K562 (cell line): Measurements from ENCODE around the gene HIVEP3. TPM values are rescaled to one million over a fixed set of nuclear protein-coding genes. Genes with fewer than 3 reads are reported as not detected.

Source experiments
- ATAC-seq: fragments of 200-7000 bp; cut with Tn5 transposase; 3 replicates; pipeline ENCODE4 v1.9.1; 2020; ENCODE audit warnings: moderate library complexity
- BruUV-seq: library from RNA; stranded (reverse); fragments of 400-500 nt; replicated peaks from 2 replicates; lab custom pipeline; 2021; lab: Mats Ljungman, UMichigan
- CTCF ChIA-PET: fragments of 300-600 bp; formaldehyde crosslinking; extraction: SDS; loops from one replicate; lab custom pipeline; 2021; ENCODE audit warnings: low intra/inter-chr PET ratio; lab: Yijun Ruan, JAX
- POLR2A ChIA-PET: fragments of 300-600, 350-650 bp; sonication (Branson Sonifier 250); formaldehyde crosslinking; extraction: SDS; loops from one replicate; lab custom pipeline; 2021; ENCODE audit warnings: antibody characterized with exemption, inconsistent platforms; lab: Yijun Ruan, JAX
- DNase-seq, 4 experiments: peaks; one replicate each; pipeline versions ENCODE4 v3.0.0 to v3.0.0-alpha.2; 2011 to 2018; ENCODE audit warnings: low spot score in 3 of 4, mixed read lengths in 3 of 4; ENCODE audit errors: extremely low read depth in 1 of 4
- FAIRE-seq: peaks from 2 replicates; lab custom pipeline; 2011; peaks lifted over from hg19 to GRCh38; lab: Jason Lieb, UNC
- H2AFZ ChIP-seq: 2 replicates; pipeline ENCODE4 v1.6.0; 2011; ENCODE audit warnings: low read depth, low read length, control low read depth, inconsistent platforms
- H3K27ac ChIP-seq: fragments of 200-600 bp; 3 replicates; pipeline ENCODE4 v1.8.0; 2011; ENCODE audit warnings: low read depth, mild to moderate bottlenecking, control low read depth, inconsistent platforms, low read length, moderate library complexity, mixed read lengths; ENCODE audit errors: extremely low read depth
- H3K27me3 ChIP-seq, 2 experiments: fragments of 300-600 bp in 1 of 2; 2 replicates in 1 of 2; 3 replicates in 1 of 2; pipeline versions ENCODE4 v1.6.0 to v1.8.0; 2011; ENCODE audit warnings: inconsistent platforms in 2 of 2, low read length in 2 of 2, mild to moderate bottlenecking in 1 of 2, mixed read lengths in 1 of 2, moderate library complexity in 1 of 2; ENCODE audit not compliant: control insufficient read depth in 2 of 2, insufficient read depth in 2 of 2
- H3K36me3 ChIP-seq: fragments of 300-600 bp; 3 replicates; pipeline ENCODE4 v1.8.0; 2011; ENCODE audit warnings: mild to moderate bottlenecking, low read length, inconsistent platforms; ENCODE audit not compliant: control insufficient read depth, insufficient read depth
- H3K4me1 ChIP-seq, 2 experiments: fragments of 200-600 bp in 1 of 2; replicated peaks in 1 of 2; 2 replicates in 1 of 2; 3 replicates in 1 of 2; pipeline versions ENCODE4 v1.5.1 to v1.8.0; 2011; ENCODE audit warnings: inconsistent platforms in 2 of 2, low read length in 2 of 2, mild to moderate bottlenecking in 1 of 2, mixed read lengths in 1 of 2, moderate library complexity in 1 of 2; ENCODE audit not compliant: control insufficient read depth in 2 of 2, insufficient read depth in 2 of 2
- H3K4me2 ChIP-seq: 2 replicates; pipeline ENCODE4 v1.6.1; 2011; ENCODE audit warnings: low read length, control low read depth, inconsistent platforms, mixed read lengths; ENCODE audit not compliant: insufficient read depth
- H3K4me3 ChIP-seq: fragments of 200-600 bp; sonication (generic), shearing (Covaris generic); 2 replicates; pipeline ENCODE4 v1.5.1; 2016; ENCODE audit warnings: control low read depth, inconsistent platforms
- H3K79me2 ChIP-seq: fragments of 200-600 bp; 3 replicates; pipeline ENCODE4 v1.8.0; 2011; ENCODE audit warnings: low read length, inconsistent platforms; ENCODE audit not compliant: control insufficient read depth, insufficient read depth
- H3K9ac ChIP-seq, 2 experiments: 2 replicates each; pipeline versions ENCODE4 v1.6.0 to v1.6.1; 2011; ENCODE audit warnings: low read depth in 2 of 2, low read length in 2 of 2, control low read depth in 1 of 2, inconsistent platforms in 1 of 2, mild to moderate bottlenecking in 1 of 2, mixed read lengths in 1 of 2; ENCODE audit not compliant: insufficient read depth in 1 of 2
- H3K9me1 ChIP-seq: one replicate; pipeline ENCODE4 v1.6.0; 2011; ENCODE audit warnings: inconsistent platforms, mild to moderate bottlenecking, low read length, moderate library complexity; ENCODE audit not compliant: control insufficient read depth, insufficient read depth
- H3K9me3 ChIP-seq: replicated peaks from 2 replicates; pipeline ENCODE4 v1.5.1; 2011; ENCODE audit warnings: low read depth, low read length, inconsistent platforms; ENCODE audit not compliant: control insufficient read depth, insufficient read depth
- H4K20me1 ChIP-seq: replicated peaks from 2 replicates; pipeline ENCODE4 v1.6.1; 2011; ENCODE audit warnings: low read length, inconsistent platforms, mixed read lengths; ENCODE audit not compliant: control insufficient read depth, insufficient read depth
- AFF4 ChIP-seq: sonication (generic); formaldehyde crosslinking; IDR thresholded peaks from 2 replicates; pipeline ENCODE4 v1.8.0; 2023; ENCODE audit warnings: mild to moderate bottlenecking, missing genetic modification reagents
- BRD9 ChIP-seq: fragments of 450-650 bp; IDR thresholded peaks from 2 replicates; pipeline ENCODE4 v1.6.1; 2018; ENCODE audit warnings: low read depth; ENCODE audit not compliant: partially characterized antibody
- MYBL2 ChIP-seq, 2 experiments: fragments of 450-650 bp in 1 of 2; sonication (generic) in 1 of 2; formaldehyde crosslinking in 1 of 2; IDR thresholded peaks; 2 replicates each; pipeline versions ENCODE4 v1.6.1 to v1.8.1; 2017 to 2022; ENCODE audit warnings: borderline replicate concordance in 1 of 2, inconsistent platforms in 1 of 2, low read depth in 1 of 2, mild to moderate bottlenecking in 1 of 2, missing genetic modification reagents in 1 of 2, moderate library complexity in 1 of 2
- NR3C1 ChIP-seq: sonication (generic); formaldehyde crosslinking; IDR thresholded peaks from 2 replicates; pipeline ENCODE4 v1.8.1; 2022; ENCODE audit warnings: missing genetic modification reagents
- SMAD3 ChIP-seq: fragments of 450-650 bp; formaldehyde crosslinking; conservative IDR thresholded peaks from 2 replicates; pipeline ENCODE4 v1.4.0; 2020; ENCODE audit warnings: mild to moderate bottlenecking
- WGBS: fragments of 100-300 bp; shearing (Covaris generic); methylation state at CpG from one replicate; pipeline ENCODE4 v1.1.6; 2016; ENCODE audit warnings: low coverage, mixed read lengths; ENCODE audit not compliant: insufficient coverage; ENCODE audit errors: missing lambda C conversion rate; 5-methylcytosine and 5-hydroxymethylcytosine counted together
- in situ Hi-C: fragments of 300-500 bp; cut with MboI; formaldehyde crosslinking; loops from 4 replicates; pipeline ENCODE4 v1.15.0; 2018; ENCODE audit warnings: inconsistent platforms, mixed read lengths
- intact Hi-C: fragments of 100-400 bp; cut with micrococcal nuclease; formaldehyde crosslinking; loops from 2 replicates; pipeline ENCODE4 v1.14.2; 2022
- polyA plus RNA-seq, 8 experiments: library from polyadenylated mRNA; depleted of rRNA in 4 of 8; stranded (reverse) in 5 of 8; unstranded in 3 of 8; fragments of >200 nt; fragmentation: Nextera tagmentation in 2 of 8; fragmentation: Illumina TruSeq in 1 of 8; extraction: Ambion mirVana in 2 of 8; extraction: Trizol in 1 of 8; gene quantifications; 2 replicates each; pipeline versions ENCODE4 v1.2.1 to v1.2.3, GENCODE V29; 2011 to 2014; ENCODE audit warnings: inconsistent platforms in 1 of 8, missing spikeins in 1 of 8
- total RNA-seq, 7 experiments: library from RNA; depleted of rRNA in 6 of 7; stranded (reverse); fragments of >200 nt in 6 of 7; fragmentation: Illumina TruSeq in 2 of 7; extraction: Trizol in 2 of 7; gene quantifications; 2 replicates each; pipeline versions ENCODE4 v1.2.1 to v1.2.3, GENCODE V29; 2011 to 2021; ENCODE audit warnings: low replicate concordance in 1 of 7
- TF ChIP-seq, protein P1 (sequence below), 2 experiments: fragments of 200-800 bp in 1 of 2; sonication (Bioruptor generic) in 1 of 2; sonication (generic) in 1 of 2; formaldehyde crosslinking in 1 of 2; IDR thresholded peaks in 1 of 2; conservative IDR thresholded peaks in 1 of 2; 2 replicates each; pipeline versions ENCODE4 v1.5.0 to v1.6.1; 2016 to 2020; ENCODE audit warnings: missing compliant biosample characterization in 1 of 2, missing genetic modification characterization in 1 of 2, missing genetic modification reagents in 1 of 2

HIVEP3 gene
- total and polyA plus RNA-seq, 9 of the 15 experiments (the other 6 are each of a cell fraction or from before 2014, with no cell fraction given) = 0.09 to 0.58 (median 0.34) TPM; not detected in 1

- Histone ChIP-seq H3K4me1 (no peaks in the 10 kb centered on the region), H3K4me3 (no peak overlapping the region), H3K36me3 (no peaks in the 10 kb centered on the region), H4K20me1 (no peaks in the 10 kb centered on the region), H3K4me2 (no peak overlapping the region), H3K9ac (no peak overlapping the region), H3K27me3 (peaks cover 22 to 39% of the 10 kb centered on the region in 2 experiments), H3K9me1 (no peaks in the 10 kb centered on the region), H3K9me3 (no peaks in the 10 kb centered on the region), H3K27ac (no peak overlapping the region), H2AFZ (no peak overlapping the region), H3K79me2 (no peaks in the 10 kb centered on the region)
- FAIRE-seq (no peak), DNase-seq (no peak), ATAC-seq (no peak)
- WGBS = 6% methylated on average over 2 of the region's 2 CpGs
- intact Hi-C loops = no loop called here
- ChIA-PET POLR2A (interaction anchor here (0.6 kb wide), 1 partner anchor 633 kb away, joined by 3 read pairs; no protein-coding TSS in a partner anchor), CTCF (interaction anchor here (0.6 kb wide), 1 partner anchor 272 kb away, joined by 5 read pairs; no protein-coding TSS in a partner anchor)
- BruUV-seq = no TSS peak
- no peak for TF ChIP-seq NR3C1
- TF ChIP-seq BRD9 = no peak
- TF ChIP-seq, protein P1, sequence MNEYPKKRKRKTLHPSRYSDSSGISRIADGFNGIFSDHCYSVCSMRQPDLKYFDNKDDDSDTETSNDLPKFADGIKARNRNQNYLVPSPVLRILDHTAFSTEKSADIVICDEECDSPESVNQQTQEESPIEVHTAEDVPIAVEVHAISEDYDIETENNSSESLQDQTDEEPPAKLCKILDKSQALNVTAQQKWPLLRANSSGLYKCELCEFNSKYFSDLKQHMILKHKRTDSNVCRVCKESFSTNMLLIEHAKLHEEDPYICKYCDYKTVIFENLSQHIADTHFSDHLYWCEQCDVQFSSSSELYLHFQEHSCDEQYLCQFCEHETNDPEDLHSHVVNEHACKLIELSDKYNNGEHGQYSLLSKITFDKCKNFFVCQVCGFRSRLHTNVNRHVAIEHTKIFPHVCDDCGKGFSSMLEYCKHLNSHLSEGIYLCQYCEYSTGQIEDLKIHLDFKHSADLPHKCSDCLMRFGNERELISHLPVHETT (CRISPR knock-in tag; conservative IDR thresholded peaks at IDR 0.05 in 1 of 2, IDR thresholded peaks at IDR 0.05 in 1 of 2) = no peak
- TF ChIP-seq MYBL2 (IDR thresholded peaks at IDR 0.05; ENCODE audit: low read depth) = no peak
- TF ChIP-seq MYBL2 (CRISPR knock-in tag; IDR thresholded peaks at IDR 0.05; ENCODE audit: borderline replicate concordance) = no peak
- no peak for TF ChIP-seq AFF4 (CRISPR knock-in tag)
- TF ChIP-seq SMAD3 (CRISPR knock-in tag) = no peak
- in situ Hi-C loops = no loop called here
Observed at GRCh38 chr1:41656068-41656467, 262.7 kb downstream of the HIVEP3 start.
